Choroid plexus epithelial cell (primary cell): ENCODE results near the gene ENTPD7.

Experiments used
- DNase-seq: peaks from one replicate; pipeline ENCODE4 v3.0.0-alpha.2; 2010; ENCODE audit warnings: low read depth
- H3K4me3 ChIP-seq: 2 replicates; pipeline ENCODE4 v1.5.1; 2011; ENCODE audit warnings: low read depth, mild to moderate bottlenecking, control low read depth, low read length, moderate library complexity
- CTCF ChIP-seq: conservative IDR thresholded peaks from 2 replicates; pipeline ENCODE4 v1.5.1; 2011; ENCODE audit warnings: low read depth, mild to moderate bottlenecking, control low read depth, inconsistent platforms, low read length, moderate library complexity

ENTPD7 gene

GRCh38 chr10:99648717-99649116, 10.6 kb upstream of the ENTPD7 start:
- H3K4me3 ChIP-seq, result no peak overlapping the region
- no peak for DNase-seq
- TF ChIP-seq CTCF, result no peak

- no peak for TF ChIP-seq CTCF
- no peak for DNase-seq
- H3K4me3 ChIP-seq, result no peak overlapping the region
These were observed 6.4 kb upstream of the ENTPD7 start for GRCh38 chr10:99652800-99653390.

- H3K4me3 ChIP-seq, result no peak overlapping the region
- no peak for TF ChIP-seq CTCF
- no peak for DNase-seq
These were observed 4.7 kb upstream of the ENTPD7 start for GRCh38 chr10:99654390-99655175.

- no peak overlapping the region for H3K4me3 ChIP-seq
- no peak for TF ChIP-seq CTCF
These were observed 2.9 kb upstream of the ENTPD7 start for GRCh38 chr10:99656199-99657064.

GRCh38 chr10:99658622-99659030, 683 bp upstream of the ENTPD7 start:
- peak overlapping the region; percentile 98 for H3K4me3 ChIP-seq
- no peak for TF ChIP-seq CTCF
- DNase-seq, result peak; percentile 13

More at GRCh38 chr10:99656199-99657064, 2.9 kb upstream of the ENTPD7 start:
- no peak for DNase-seq

- no peak for TF ChIP-seq CTCF
- peak overlapping the region; percentile 98 for H3K4me3 ChIP-seq
- peak; percentile 10 for DNase-seq
These were observed 608 bp downstream of the ENTPD7 start for GRCh38 chr10:99659868-99660366.
